Sigmoid colon (tissue), 7 donors: ENCODE measurements around the gene ICE1. TPM values are rescaled to one million over a fixed set of nuclear protein-coding genes. Genes with fewer than 3 reads are reported as not detected.

Experiments used
- DNase-seq: peaks from one replicate; pipeline ENCODE4 v3.0.0-alpha.2; 2019
- H3K27ac ChIP-seq, 4 donors: fragments of 200-600 bp; sonication (generic); one replicate each; pipeline ENCODE4 v1.5.1; 2016 to 2019; ENCODE audit warnings: mild to moderate bottlenecking in 1 of 4
- H3K27me3 ChIP-seq, 3 donors: fragments of 200-600 bp; sonication (generic); one replicate each; pipeline ENCODE4 v1.5.1; 2019; ENCODE audit warnings: mild to moderate bottlenecking in 1 of 3
- H3K36me3 ChIP-seq, 4 donors: fragments of 200-600 bp; sonication (generic); one replicate each; pipeline ENCODE4 v1.5.1; 2016 to 2019
- H3K4me1 ChIP-seq, 4 donors: fragments of 200-600 bp; sonication (generic); one replicate each; pipeline ENCODE4 v1.5.1; 2017 to 2019
- H3K4me3 ChIP-seq, 4 donors: fragments of 200-600 bp; sonication (generic); one replicate each; pipeline ENCODE4 v1.5.1; 2017 to 2019; ENCODE audit warnings: mild to moderate bottlenecking in 2 of 4, moderate library complexity in 1 of 4
- H3K9me3 ChIP-seq, 4 donors: fragments of 200-600 bp in 3 of 4; sonication (generic) in 3 of 4; one replicate each; pipeline versions ENCODE4 v1.5.1 to v1.6.1; 2013 to 2019
- CTCF ChIP-seq, 4 experiments: fragments of 450-650 bp in 3 of 4; fragments of 200-600 bp in 1 of 4; IDR thresholded peaks; one replicate each; pipeline ENCODE4 v1.5.1; 2016 to 2019; ENCODE audit warnings: antibody characterized with exemption in 4 of 4, mild to moderate bottlenecking in 3 of 4, moderate library complexity in 2 of 4
- EP300 ChIP-seq, 4 donors: sonication (generic); formaldehyde crosslinking; IDR thresholded peaks; one replicate each; pipeline ENCODE4 v1.6.1; 2017; ENCODE audit warnings: antibody characterized with exemption in 4 of 4
- POLR2A ChIP-seq, 2 donors: fragments of 450-650 bp; IDR thresholded peaks; one replicate each; pipeline ENCODE4 v1.6.1; 2016; ENCODE audit warnings: antibody characterized with exemption in 2 of 2, mild to moderate bottlenecking in 2 of 2, moderate library complexity in 2 of 2
- POLR2AphosphoS5 ChIP-seq, 4 donors: sonication (generic); formaldehyde crosslinking; IDR thresholded peaks; one replicate each; pipeline ENCODE4 v1.6.1; 2017; ENCODE audit warnings: antibody characterized with exemption in 4 of 4
- WGBS, 2 donors: extraction: QIAGEN DNeasy Blood & Tissue Kit; methylation state at CpG; one replicate each; pipeline ENCODE4 v1.1.7; 2013; 5-methylcytosine and 5-hydroxymethylcytosine counted together
- intact Hi-C: fragments of 100-400 bp; cut with DNase I; formaldehyde crosslinking; loops from one replicate; pipeline ENCODE4 v1.15.1; 2023
- polyA plus RNA-seq, 3 donors: library from polyadenylated mRNA; stranded (reverse); fragments of 200-250 nt; gene quantifications; one replicate each; pipeline ENCODE4 v1.2.3, GENCODE V29; 2013
- total RNA-seq, 4 donors: library from RNA; depleted of rRNA; stranded (reverse); fragments of >200 nt; gene quantifications; one replicate each; pipeline ENCODE4 v1.1.0, GENCODE V29; 2016
- donor health status: healthy with polysubstance abuse.
- donor health status: Bipolar disorder and iron deficiency.
- donor health status: healthy.

ICE1 gene
- total and polyA plus RNA-seq, 7 donors = 4.4 to 32.6 (median 28.1) TPM

- Histone ChIP-seq H3K36me3 (no peaks in the 10 kb centered on the region), H3K4me1 (no peaks in the 10 kb centered on the region), H3K4me3 (no peak overlapping the region), H3K27me3 (no peaks in the 10 kb centered on the region), H3K27ac (no peak overlapping the region), H3K9me3 (no peaks in the 10 kb centered on the region)
- intact Hi-C loops = no loop called here
- DNase-seq = no peak
- no peak for TF ChIP-seq CTCF (IDR thresholded peaks at IDR 0.05)
- TF ChIP-seq EP300 (IDR thresholded peaks at IDR 0.05) = no peak
- no peak for TF ChIP-seq POLR2A (IDR thresholded peaks at IDR 0.05)
- TF ChIP-seq POLR2AphosphoS5 (IDR thresholded peaks at IDR 0.05) = no peak
- 85 to 87% methylated on average over 8 of the region's 8 CpGs for WGBS, 2 donors
These were observed 114.9 kb downstream of the ICE1 start for GRCh38 chr5:5537426-5537825.

- Histone ChIP-seq H3K36me3 (no peaks in the 10 kb centered on the region), H3K9me3 (no peaks in the 10 kb centered on the region), H3K27me3 (no peaks in the 10 kb centered on the region), H3K4me1 (no peaks in the 10 kb centered on the region), H3K4me3 (no peak overlapping the region), H3K27ac (no peak overlapping the region)
- intact Hi-C loops = no loop called here
- DNase-seq = no peak
- 57 to 61% methylated on average over 3 of the region's 3 CpGs for WGBS, 2 donors
- TF ChIP-seq POLR2A (IDR thresholded peaks at IDR 0.05) (no peak), CTCF (IDR thresholded peaks at IDR 0.05) (no peak), POLR2AphosphoS5 (IDR thresholded peaks at IDR 0.05) (no peak), EP300 (IDR thresholded peaks at IDR 0.05) (no peak)
These were observed 117.1 kb downstream of the ICE1 start for GRCh38 chr5:5539590-5539989.
